ENCODE data around the gene ABCA2. TPM values are rescaled to one million over a fixed set of nuclear protein-coding genes. Genes with fewer than 3 reads are reported as not detected.

The ABCA2 gene
- total and polyA plus RNA-seq, 4 donors: 2.9 to 15.2 (median 12.3) TPM

GRCh38 chr9:137076636-137077009, 48.6 kb upstream of the ABCA2 start:
- Histone ChIP-seq H3K4me1 (ENCODE audit: control insufficient read depth in 4 of 4, insufficient read depth in 4 of 4, low read length in 3 of 4) (peaks cover 0 to 15% (median 12%) of the 10 kb centered on the region in 4 donors), H3K9ac (ENCODE audit: low read depth in 1 of 2, low read length in 2 of 2) (no peak overlapping the region), H3K9me3 (ENCODE audit: control insufficient read depth in 4 of 4, low read length in 3 of 4) (no peaks in the 10 kb centered on the region), H3K36me3 (ENCODE audit: control insufficient read depth in 4 of 4, insufficient read depth in 3 of 4, low read depth in 1 of 4, low read length in 3 of 4) (peaks cover 0 to 2% (median 0%) of the 10 kb centered on the region in 4 donors), H3K27me3 (ENCODE audit: control insufficient read depth in 4 of 4, insufficient read depth in 4 of 4, low read length in 3 of 4) (peaks cover 0 to 6% (median 3%) of the 10 kb centered on the region in 4 donors), H3K27ac (ENCODE audit: low read depth in 1 of 2, low read length in 2 of 2) (no peak overlapping the region), H3K4me3 (ENCODE audit: low read depth in 1 of 3, low read length in 3 of 3) (peak overlapping the region in 1 of 3 donors; percentile 58)
- no peak for DNase-seq (ENCODE audit: low spot score)
- TF ChIP-seq NR2F2 (IDR thresholded peaks at IDR 0.05): no peak
- TF ChIP-seq MAX (IDR thresholded peaks at IDR 0.05): no peak
- no peak for TF ChIP-seq JUND (IDR thresholded peaks at IDR 0.05)
- TF ChIP-seq FOXA2 (IDR thresholded peaks at IDR 0.05): no peak
- no peak for TF ChIP-seq TAF1 (conservative IDR thresholded peaks at IDR 0.05)
- no peak for TF ChIP-seq RAD21 (IDR thresholded peaks at IDR 0.05)
- no peak for TF ChIP-seq SP1 (IDR thresholded peaks at IDR 0.05)
- no peak for TF ChIP-seq YY1 (IDR thresholded peaks at IDR 0.05)
- TF ChIP-seq RXRA (IDR thresholded peaks at IDR 0.05): no peak
- no peak for TF ChIP-seq ZBTB33 (IDR thresholded peaks at IDR 0.05)
- TF ChIP-seq HNF4A (conservative IDR thresholded peaks at IDR 0.05): no peak
- no peak for TF ChIP-seq REST (IDR thresholded peaks at IDR 0.05)
- TF ChIP-seq CTCF (IDR thresholded peaks at IDR 0.05; ENCODE audit: low read depth, low read length, missing input control): no peak
- no peak for TF ChIP-seq FOXA1 (IDR thresholded peaks at IDR 0.05)
- no peak for TF ChIP-seq ATF3 (IDR thresholded peaks at IDR 0.05)
- TF ChIP-seq HNF4G (IDR thresholded peaks at IDR 0.05): no peak
- no peak for TF ChIP-seq GABPA (IDR thresholded peaks at IDR 0.05 in 1 of 2, conservative IDR thresholded peaks at IDR 0.05 in 1 of 2)
- no peak for TF ChIP-seq EGR1 (IDR thresholded peaks at IDR 0.05; ENCODE audit: low read depth in 2 of 2)
- WGBS: 50% methylated on average over 15 of the region's 15 CpGs

All from liver (tissue), 9 donors.